ENCODE measurements around the gene C5orf34.
"Not testable (repeated sequence)": the region's sequence is repeated elsewhere in the genome, so short reads cannot be mapped to it uniquely, and the experiment has no call there.

The C5orf34 gene

GRCh38 chr5:43555895-43556606, 41.1 kb upstream of the C5orf34 start:
- no peak for DNase-seq (ENCODE audit: insufficient read length, low spot score)
- TF ChIP-seq CTCF (IDR thresholded peaks at IDR 0.05; ENCODE audit: insufficient read depth, missing control alignments): peak; percentile 8
- no peak for FAIRE-seq

DNA sequence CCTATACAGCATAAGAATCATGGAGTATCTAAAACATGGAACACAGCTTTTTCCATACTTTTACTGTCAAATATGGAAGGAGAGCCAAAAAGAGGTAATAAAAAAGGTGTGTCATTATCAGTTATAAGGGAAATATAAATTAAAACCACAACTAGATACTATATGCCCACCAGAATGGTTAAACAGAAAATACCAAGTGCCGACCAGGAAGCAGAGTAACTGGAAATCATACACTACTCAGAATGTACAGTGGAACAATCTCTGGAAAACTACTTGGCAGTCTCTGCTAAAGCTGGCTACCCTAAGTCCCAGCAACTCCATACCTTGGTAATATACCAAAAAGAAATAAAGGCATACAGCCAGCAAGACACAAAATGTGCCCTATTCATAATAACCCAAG, 39.5 kb upstream of the C5orf34 start:
- FAIRE-seq (no peak), DNase-seq (ENCODE audit: insufficient read length, low spot score) (no peak)
- TF ChIP-seq CTCF (IDR thresholded peaks at IDR 0.05; ENCODE audit: insufficient read depth, missing control alignments): no peak

DNA sequence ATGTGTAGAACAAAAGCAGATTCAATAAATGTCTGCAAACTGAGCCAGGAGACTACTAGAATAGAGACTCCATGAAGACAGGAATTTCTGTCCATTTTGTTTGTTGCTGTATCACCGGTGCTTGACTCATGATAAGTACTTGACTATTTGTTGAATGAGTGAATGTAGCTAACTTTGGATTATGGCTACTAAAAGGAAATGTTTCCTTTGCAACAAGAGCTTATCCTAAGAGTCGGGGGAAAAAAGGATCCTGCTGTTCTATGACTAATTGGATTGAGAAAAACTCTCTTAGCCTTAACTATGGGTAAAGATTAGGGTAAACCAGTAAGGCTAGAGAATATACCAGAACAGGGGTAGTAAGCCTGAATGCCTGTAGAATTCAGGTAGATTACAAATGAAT, 38.4 kb upstream of the C5orf34 start:
- no peak for TF ChIP-seq CTCF (IDR thresholded peaks at IDR 0.05; ENCODE audit: insufficient read depth, missing control alignments)
- FAIRE-seq: no peak
- no peak for DNase-seq (ENCODE audit: insufficient read length, low spot score)

DNA sequence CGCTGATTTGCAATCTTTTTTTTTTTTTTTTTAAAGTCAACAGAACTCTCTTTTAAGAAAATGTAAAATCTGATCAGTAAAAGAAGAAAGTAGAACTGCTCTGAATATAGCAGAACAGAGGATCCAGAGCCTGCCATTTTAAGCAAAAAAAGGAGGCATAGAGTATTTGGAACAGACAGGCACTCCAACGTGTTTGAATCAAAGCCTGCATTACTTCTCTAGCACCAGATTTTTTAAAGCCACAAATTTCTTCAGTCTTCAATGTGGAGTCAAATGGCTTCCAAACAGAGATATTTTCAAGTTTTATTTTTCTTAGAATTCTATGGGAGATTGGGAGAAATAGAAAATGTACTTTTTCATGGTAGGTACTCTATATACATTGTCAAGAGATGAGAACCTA, 36.8 kb upstream of the C5orf34 start:
- DNase-seq (ENCODE audit: insufficient read length, low spot score): no peak
- TF ChIP-seq CTCF (IDR thresholded peaks at IDR 0.05; ENCODE audit: insufficient read depth, missing control alignments): no peak
- no peak for FAIRE-seq

- DNase-seq (ENCODE audit: insufficient read length, low spot score); FAIRE-seq: not testable (repeated sequence)
Measured at GRCh38 chr5:43549272-43549671, 34.3 kb upstream of the C5orf34 start.

DNA sequence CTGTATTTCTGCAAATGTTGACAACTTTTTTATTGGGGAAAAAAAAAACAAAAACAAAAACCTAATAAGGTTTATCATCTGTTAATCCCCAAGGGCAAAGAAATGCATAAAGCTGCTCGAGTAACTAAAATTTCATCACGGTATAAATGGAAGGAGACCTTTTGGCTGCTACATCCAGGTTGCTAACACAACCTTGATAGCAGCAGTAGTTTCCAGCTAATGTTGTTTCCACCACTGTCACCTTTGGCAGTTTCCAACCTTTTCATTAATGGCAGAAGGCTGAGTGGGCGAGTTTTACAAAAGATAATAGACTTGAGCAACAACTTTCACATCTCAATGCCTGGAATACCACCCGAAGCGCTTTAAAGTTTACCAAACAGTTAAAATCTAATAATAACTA, 33.4 kb upstream of the C5orf34 start:
- TF ChIP-seq CTCF (IDR thresholded peaks at IDR 0.05; ENCODE audit: insufficient read depth, missing control alignments): no peak
- FAIRE-seq (no peak), DNase-seq (ENCODE audit: insufficient read length, low spot score) (no peak)

- FAIRE-seq: no peak
- no peak for TF ChIP-seq CTCF (IDR thresholded peaks at IDR 0.05; ENCODE audit: insufficient read depth, missing control alignments)
- DNase-seq (ENCODE audit: insufficient read length, low spot score): no peak
Measured at GRCh38 chr5:43547532-43547931, 32.6 kb upstream of the C5orf34 start.

GRCh38 chr5:43543434-43543833, 28.5 kb upstream of the C5orf34 start:
- no peak for FAIRE-seq
- TF ChIP-seq CTCF (IDR thresholded peaks at IDR 0.05; ENCODE audit: insufficient read depth, missing control alignments): no peak

More at GRCh38 chr5:43543434-43543833, 28.5 kb upstream of the C5orf34 start:
- no peak for DNase-seq (ENCODE audit: insufficient read length, low spot score)

Data from D721Med (cell line).